Gastroesophageal sphincter (tissue), 4 donors: ENCODE measurements around the gene CTNND2. TPM values are rescaled to one million over a fixed set of nuclear protein-coding genes. Genes with fewer than 3 reads are reported as not detected.

Experiments
- ATAC-seq: fragments of 150-250 bp; one replicate; pipeline ENCODE4 v1.9.1; 2016; ENCODE audit warnings: mild to moderate bottlenecking, moderate library complexity
- H3K27ac ChIP-seq, 4 donors: fragments of 200-600 bp; sonication (generic) in 3 of 4; 1 replicate in 3 of 4; 2 replicates in 1 of 4; pipeline ENCODE4 v1.5.1; 2016 to 2019
- H3K27me3 ChIP-seq: fragments of 200-600 bp; sonication (generic); one replicate; pipeline ENCODE4 v1.5.1; 2019
- H3K36me3 ChIP-seq, 2 donors: fragments of 200-600 bp; sonication (generic); one replicate each; pipeline ENCODE4 v1.5.1; 2019; ENCODE audit warnings: control low read depth in 1 of 2
- H3K4me1 ChIP-seq, 3 donors: fragments of 200-600 bp; sonication (generic); 1 replicate in 2 of 3; 2 replicates in 1 of 3; pipeline ENCODE4 v1.5.1; 2016 to 2019; ENCODE audit warnings: control low read depth in 2 of 3
- H3K4me3 ChIP-seq, 2 donors: fragments of 200-600 bp; sonication (generic); one replicate each; pipeline ENCODE4 v1.5.1; 2019; ENCODE audit warnings: mild to moderate bottlenecking in 1 of 2, moderate library complexity in 1 of 2
- H3K9me3 ChIP-seq, 3 donors: fragments of 200-600 bp; sonication (generic); one replicate each; pipeline ENCODE4 v1.5.1; 2017 to 2019; ENCODE audit warnings: control low read depth in 2 of 3
- EP300 ChIP-seq: sonication (generic); formaldehyde crosslinking; IDR thresholded peaks from one replicate; pipeline ENCODE4 v1.6.1; 2017; ENCODE audit warnings: antibody characterized with exemption, mild to moderate bottlenecking
- POLR2A ChIP-seq, 2 donors: fragments of 450-650 bp; IDR thresholded peaks; one replicate each; pipeline ENCODE4 v1.6.1; 2017; ENCODE audit warnings: antibody characterized with exemption in 2 of 2, mild to moderate bottlenecking in 2 of 2, moderate library complexity in 1 of 2
- POLR2AphosphoS5 ChIP-seq: sonication (generic); formaldehyde crosslinking; IDR thresholded peaks from one replicate; pipeline ENCODE4 v1.6.1; 2017; ENCODE audit warnings: antibody characterized with exemption
- WGBS, 2 donors: methylation state at CpG; one replicate each; pipeline ENCODE4 v1.1.5; 2018; ENCODE audit warnings: low coverage in 1 of 2; 5-methylcytosine and 5-hydroxymethylcytosine counted together
- total RNA-seq, 4 donors: library from RNA; depleted of rRNA; stranded (reverse); fragments of >200 nt; gene quantifications; one replicate each; pipeline ENCODE4 v1.1.0, GENCODE V29; 2016
- TF ChIP-seq, protein P1 (sequence below), 4 experiments: fragments of 200-600 bp in 2 of 4; fragments of 450-650 bp in 2 of 4; sonication (generic) in 1 of 4; IDR thresholded peaks; one replicate each; pipeline ENCODE4 v1.5.1; 2017 to 2019; ENCODE audit warnings: antibody characterized with exemption in 4 of 4, mild to moderate bottlenecking in 2 of 4, moderate library complexity in 2 of 4

The CTNND2 gene
- total RNA-seq, 4 donors from 2014 or later = 0.40 to 3.1 (median 1.9) TPM

DNA sequence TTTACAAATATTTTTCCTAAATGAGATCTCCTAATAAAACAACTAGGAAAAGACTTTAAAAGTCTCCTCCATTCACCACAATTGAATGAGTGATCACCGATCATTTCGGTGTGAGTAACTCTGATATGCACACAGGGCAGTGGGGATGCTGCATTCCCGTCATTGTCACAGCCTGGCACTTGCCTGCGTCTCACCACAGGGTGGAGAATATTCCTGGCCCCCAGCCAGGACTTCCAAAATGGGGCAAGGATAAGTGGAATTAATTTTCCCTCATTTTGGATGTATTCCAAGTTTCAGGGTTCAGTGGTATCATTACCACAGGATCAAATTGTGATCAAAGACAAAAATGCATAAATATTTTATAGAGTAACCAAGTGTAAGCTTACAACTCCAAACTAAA lies 107.1 kb downstream of the CTNND2 start:
- no peaks in the 10 kb centered on the region for H3K36me3 ChIP-seq
- TF ChIP-seq POLR2AphosphoS5 (no peak), EP300 (no peak), POLR2A (IDR thresholded peaks at IDR 0.05) (no peak)
- no peak for ATAC-seq
- no peaks in the 10 kb centered on the region for H3K4me1 ChIP-seq
- H3K27ac ChIP-seq = no peak overlapping the region
- no peaks in the 10 kb centered on the region for H3K27me3 ChIP-seq
- 47 to 50% methylated on average over 3 to 4 of the region's 4 CpGs for WGBS, 2 donors
- no peak overlapping the region for H3K4me3 ChIP-seq
- no peaks in the 10 kb centered on the region for H3K9me3 ChIP-seq

DNA sequence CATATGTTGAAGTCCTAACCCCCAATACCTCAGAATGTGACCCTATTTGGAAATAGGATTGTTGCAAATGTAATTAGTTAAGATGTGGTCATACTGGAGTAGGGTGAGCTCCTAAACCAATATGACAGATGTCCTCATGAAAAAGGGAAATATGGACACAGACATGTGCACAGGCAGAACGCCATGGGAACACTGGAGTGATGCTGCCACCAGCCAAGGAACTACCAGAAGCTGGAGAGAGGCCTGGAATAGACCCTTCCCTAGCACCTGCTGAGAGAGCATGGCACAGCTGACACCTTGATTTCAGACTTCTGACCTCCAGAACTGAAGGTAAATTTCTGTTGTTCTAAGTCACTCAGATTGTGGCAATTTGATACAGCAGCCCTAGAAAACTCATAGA lies 110.8 kb downstream of the CTNND2 start:
- no peaks in the 10 kb centered on the region for H3K9me3 ChIP-seq
- TF ChIP-seq, protein P1, sequence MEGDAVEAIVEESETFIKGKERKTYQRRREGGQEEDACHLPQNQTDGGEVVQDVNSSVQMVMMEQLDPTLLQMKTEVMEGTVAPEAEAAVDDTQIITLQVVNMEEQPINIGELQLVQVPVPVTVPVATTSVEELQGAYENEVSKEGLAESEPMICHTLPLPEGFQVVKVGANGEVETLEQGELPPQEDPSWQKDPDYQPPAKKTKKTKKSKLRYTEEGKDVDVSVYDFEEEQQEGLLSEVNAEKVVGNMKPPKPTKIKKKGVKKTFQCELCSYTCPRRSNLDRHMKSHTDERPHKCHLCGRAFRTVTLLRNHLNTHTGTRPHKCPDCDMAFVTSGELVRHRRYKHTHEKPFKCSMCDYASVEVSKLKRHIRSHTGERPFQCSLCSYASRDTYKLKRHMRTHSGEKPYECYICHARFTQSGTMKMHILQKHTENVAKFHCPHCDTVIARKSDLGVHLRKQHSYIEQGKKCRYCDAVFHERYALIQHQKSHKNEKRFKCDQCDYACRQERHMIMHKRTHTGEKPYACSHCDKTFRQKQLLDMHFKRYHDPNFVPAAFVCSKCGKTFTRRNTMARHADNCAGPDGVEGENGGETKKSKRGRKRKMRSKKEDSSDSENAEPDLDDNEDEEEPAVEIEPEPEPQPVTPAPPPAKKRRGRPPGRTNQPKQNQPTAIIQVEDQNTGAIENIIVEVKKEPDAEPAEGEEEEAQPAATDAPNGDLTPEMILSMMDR (IDR thresholded peaks at IDR 0.05) = no peak

DNA sequence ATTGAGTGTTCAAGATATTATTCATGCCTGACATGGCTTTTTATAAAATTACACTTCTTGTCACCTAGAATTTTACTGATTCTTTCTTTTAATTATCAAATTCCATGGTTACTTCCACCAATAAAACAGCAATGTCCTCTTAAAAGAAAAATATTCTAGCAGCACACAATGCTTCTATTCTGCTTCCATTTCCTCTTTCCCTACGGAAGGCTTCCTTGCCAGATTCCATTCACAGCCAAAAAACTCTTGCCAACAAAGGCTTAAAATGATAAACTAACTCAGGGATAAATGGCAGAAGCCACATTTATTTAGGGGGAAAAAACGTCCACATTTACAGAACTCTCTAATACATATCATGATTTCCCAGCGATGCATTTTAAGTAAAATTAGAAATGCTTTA lies 111.6 kb downstream of the CTNND2 start:
- no peak for TF ChIP-seq EP300
- no peak for TF ChIP-seq POLR2AphosphoS5
- TF ChIP-seq, protein P1 (IDR thresholded peaks at IDR 0.05) = no peak
- TF ChIP-seq POLR2A (IDR thresholded peaks at IDR 0.05) = no peak
- no peak for ATAC-seq
- Histone ChIP-seq H3K4me1 (no peaks in the 10 kb centered on the region), H3K36me3 (no peaks in the 10 kb centered on the region), H3K27me3 (no peaks in the 10 kb centered on the region), H3K4me3 (no peak overlapping the region), H3K9me3 (no peaks in the 10 kb centered on the region), H3K27ac (no peak overlapping the region)
- 28 to 34% methylated on average over 3 of the region's 3 CpGs for WGBS, 2 donors

More for the DNA sequence above, 110.8 kb downstream of the CTNND2 start:
- 38 to 71% methylated on average over 1 of the region's 1 CpG for WGBS, 2 donors
- H3K4me1 ChIP-seq = no peaks in the 10 kb centered on the region
- H3K4me3 ChIP-seq = no peak overlapping the region
- H3K27me3 ChIP-seq = no peaks in the 10 kb centered on the region
- H3K36me3 ChIP-seq = no peaks in the 10 kb centered on the region
- no peak overlapping the region for H3K27ac ChIP-seq
- no peak for ATAC-seq

- TF ChIP-seq, protein P1 (IDR thresholded peaks at IDR 0.05) = no peak
- 60 to 67% methylated on average over 1 of the region's 1 CpG for WGBS, 2 donors
- H3K36me3 ChIP-seq = no peaks in the 10 kb centered on the region
- no peak overlapping the region for H3K4me3 ChIP-seq
- H3K27ac ChIP-seq = no peak overlapping the region
- H3K4me1 ChIP-seq = no peaks in the 10 kb centered on the region
- H3K27me3 ChIP-seq = no peaks in the 10 kb centered on the region
- no peaks in the 10 kb centered on the region for H3K9me3 ChIP-seq
- no peak for ATAC-seq
These were observed 112.5 kb downstream of the CTNND2 start for GRCh38 chr5:11791792-11792191.

GRCh38 chr5:11790201-11790600 lies 114.0 kb downstream of the CTNND2 start:
- Histone ChIP-seq H3K9me3 (no peaks in the 10 kb centered on the region), H3K27me3 (no peaks in the 10 kb centered on the region), H3K4me1 (no peaks in the 10 kb centered on the region), H3K36me3 (no peaks in the 10 kb centered on the region), H3K4me3 (no peak overlapping the region), H3K27ac (no peak overlapping the region)
- no peak for ATAC-seq
- WGBS, 2 donors = 38% methylated on average over 2 of the region's 2 CpGs; no CpG with 5 or more reads in 1 of the 2 donors
- TF ChIP-seq EP300 (no peak), POLR2AphosphoS5 (no peak)
- TF ChIP-seq, protein P1 (IDR thresholded peaks at IDR 0.05) = no peak
